Stimulated activated CD4-positive, alpha-beta T cell treated with anti-CD3 and anti-CD28 coated beads, Interleukin-2, amount 100 ng/mL, for 24 hours (primary cell): ENCODE results near the gene FARS2.
A peak's percentile ranks its signal among the peaks of the same experiment; 100 is the strongest.

ENCODE experiments used
- DNase-seq, 2 donors: peaks; one replicate each; pipeline ENCODE4 v3.0.0-alpha.2; 2020

Gene FARS2

DNA sequence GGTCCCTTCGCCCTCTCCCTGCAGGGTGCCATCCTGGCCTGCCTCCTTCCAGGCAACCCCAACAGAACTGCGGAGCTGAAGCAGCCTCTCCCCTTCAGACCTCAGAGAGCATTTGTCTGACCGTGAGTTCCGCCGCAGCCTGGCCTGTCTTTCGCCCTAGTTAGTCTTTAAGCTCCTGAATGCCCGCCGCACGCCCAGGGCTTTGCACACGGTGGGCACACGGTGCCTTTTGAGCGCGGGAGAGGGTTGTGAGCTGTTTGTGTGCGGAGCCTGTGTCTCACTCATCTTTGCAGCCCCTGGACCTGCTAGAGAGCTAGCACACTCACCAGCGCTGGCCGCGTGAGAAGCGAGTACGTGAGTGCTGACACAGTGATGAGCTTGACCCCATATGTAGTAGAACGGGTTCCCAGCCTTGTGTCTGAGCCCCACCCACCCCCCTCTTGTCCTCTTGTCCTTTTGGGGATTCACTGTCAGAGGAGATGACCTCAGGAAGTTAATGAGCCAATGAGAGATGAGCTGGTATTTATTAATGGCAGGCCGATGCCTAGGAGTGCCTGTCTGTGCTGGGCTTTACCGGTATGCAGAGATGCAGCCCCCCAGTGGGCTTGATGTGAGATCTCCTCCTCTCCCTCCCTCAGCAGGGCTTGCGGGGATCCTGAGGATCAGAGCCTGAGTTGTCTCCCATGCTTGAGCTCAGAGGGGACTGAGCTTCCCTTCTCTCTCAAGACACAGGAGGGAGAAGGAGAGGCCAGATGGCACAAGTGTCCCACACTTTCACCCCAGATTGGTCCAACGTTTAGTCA is 249.2 kb downstream of the FARS2 start:
- no peak for DNase-seq

DNA sequence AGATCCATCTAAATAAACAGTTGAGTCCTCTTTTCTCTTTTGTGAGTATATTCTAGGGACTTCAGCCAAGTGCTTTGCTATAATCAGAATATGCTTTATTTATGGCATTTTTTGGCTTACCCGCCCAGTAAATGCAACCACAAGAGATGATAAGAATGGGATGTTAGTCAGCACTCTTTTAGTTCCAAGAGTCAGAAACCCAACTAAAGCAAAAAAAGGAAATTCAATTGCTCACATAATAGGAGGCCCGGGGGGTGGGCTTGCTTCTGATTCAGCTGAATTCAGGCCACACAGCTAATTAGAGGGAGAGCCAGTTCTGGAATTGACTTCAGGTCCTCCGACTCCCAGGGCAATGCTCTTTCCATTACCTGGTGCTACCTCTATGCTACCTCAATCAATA is 250.6 kb downstream of the FARS2 start:
- no peak for DNase-seq

DNA sequence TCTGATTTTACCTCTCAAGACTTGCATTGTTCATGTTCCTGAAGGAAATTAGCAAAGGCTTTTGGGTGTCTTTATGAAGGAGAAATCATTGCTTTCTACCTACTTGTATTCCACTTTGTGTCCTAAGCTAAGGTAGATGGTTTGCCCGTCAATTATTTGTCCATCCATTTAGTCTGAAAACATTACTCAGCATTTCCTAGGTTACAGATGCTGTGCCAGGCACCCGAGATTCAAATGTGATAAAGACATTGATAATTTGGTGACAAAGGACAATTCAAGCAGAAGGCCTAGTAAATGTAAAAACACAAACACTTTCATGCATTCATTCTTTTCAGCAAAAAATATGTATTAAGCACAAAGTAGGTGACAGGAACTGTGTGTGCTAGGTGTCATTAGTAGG is 251.1 kb downstream of the FARS2 start:
- DNase-seq: no peak

DNA sequence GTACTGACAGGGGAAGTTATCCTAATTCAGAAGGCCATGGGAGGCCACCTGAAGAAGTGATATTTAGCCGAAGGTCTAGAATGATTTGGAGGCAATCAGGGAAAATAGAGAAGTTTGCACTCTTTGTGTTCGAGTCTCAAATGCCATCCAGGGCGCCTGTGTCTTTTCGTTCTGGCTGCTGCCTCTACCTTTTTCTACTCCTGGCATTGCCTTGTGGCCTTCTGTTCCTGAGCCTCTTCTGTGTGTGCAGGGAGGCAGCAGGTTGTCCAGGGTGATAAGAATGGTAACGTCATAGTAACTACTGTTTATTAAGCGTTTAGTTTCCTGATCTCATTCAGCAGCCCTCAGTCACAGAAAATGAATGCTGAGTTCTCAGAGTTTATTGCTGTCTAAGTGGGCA is 252.1 kb downstream of the FARS2 start:
- no peak for DNase-seq

DNA sequence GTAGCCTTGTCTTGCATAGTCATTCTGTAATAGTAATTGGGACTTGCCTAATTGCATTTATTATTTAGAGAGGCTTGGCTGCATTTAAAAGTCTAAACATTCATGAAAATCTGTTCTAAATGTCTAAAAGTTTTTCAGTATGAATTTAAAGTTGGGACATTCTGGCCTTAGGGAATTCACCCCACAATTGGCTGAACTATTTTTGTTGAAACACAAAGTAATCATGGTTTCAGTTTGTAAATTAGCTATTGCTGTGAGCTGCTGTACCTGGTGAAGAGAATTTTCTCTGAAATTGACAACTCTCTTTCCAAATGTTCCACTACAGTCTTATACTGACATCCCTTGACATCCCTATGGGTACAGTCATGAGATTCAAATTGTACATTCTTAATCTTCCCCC is 253.0 kb downstream of the FARS2 start:
- no peak for DNase-seq

DNA sequence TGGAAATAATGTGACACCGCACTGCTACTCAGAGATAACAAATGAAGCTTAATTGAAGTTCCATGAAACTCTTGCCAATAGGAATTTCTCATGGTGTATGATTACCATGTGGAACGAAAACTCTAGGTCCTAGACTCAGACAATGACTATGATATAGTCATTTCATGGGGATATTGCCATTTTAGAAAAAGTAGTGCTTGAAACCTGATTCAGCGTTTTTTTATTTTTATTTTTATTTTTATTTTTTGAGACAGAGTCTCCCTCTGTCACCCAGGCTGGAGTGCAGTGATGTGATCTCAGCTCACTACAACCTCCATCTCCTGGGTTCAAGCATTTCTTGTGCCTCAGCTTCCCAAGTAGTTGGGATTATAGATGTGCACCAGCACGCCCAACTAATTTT is 253.9 kb downstream of the FARS2 start:
- no peak for DNase-seq

DNA sequence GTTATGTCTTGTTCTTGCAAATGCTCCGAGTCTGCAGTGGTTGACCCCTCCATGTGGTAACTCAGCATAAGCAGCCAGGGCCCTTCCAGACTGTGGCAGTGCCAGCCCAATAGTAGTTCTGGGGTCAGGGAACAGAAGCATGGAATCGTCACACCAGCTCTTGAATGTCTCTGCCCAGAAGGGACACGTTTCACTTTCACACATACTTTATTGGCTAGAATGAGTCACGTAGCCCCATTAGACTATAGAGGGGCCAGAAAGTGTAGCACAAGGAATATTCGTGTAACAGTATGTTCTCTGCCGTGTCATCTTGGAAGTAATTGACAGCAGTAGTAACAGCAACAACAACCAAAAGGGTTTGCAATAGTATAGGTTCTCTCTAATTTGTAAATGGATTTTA is 254.7 kb downstream of the FARS2 start:
- DNase-seq: no peak

DNA sequence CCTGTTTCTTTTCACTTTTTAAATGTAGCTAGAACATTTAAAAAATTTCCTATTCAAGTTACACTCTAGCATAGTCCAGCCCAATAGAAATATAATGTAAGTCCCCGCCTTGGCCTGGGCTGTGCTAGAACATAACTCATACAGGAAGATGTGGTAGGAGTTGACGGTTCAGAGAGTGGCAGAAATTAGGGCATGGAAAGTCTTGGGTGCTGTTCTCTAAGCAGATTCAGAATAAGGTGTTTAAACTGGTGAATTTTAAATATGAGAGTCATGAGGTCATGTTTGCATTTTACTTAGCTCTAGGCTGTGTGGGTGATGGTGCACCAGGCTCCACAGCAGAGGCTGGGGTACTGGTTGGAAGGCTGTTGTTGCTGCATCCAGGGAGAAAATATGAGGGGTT is 256.5 kb downstream of the FARS2 start:
- DNase-seq: peak; percentile 39 to 44

DNA sequence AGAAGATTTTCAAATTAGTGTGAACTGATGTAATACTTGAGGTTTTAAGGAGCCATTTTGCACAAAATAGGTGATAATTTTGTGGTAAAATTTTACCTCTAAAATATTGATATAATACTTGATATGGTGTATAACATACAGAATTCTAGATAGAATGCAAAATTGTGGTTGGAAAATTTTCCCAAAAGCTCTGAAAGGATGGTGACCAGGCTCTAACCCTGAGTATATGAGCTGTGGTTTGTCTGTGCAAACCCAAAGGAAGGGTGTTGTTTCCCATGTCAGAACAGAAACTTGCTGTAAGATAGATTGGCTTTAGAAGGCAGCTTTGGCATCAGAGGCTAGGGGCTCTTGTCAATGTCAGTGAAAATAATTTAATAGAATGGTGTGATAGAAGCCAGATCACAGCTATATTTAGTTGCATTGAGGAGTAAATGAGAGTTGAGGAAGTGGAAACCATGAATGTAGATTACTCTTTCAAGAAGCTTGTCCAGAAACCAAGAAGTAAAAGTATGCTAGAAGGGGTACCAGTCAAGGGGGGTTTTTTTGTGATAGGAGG is 257.7 kb downstream of the FARS2 start:
- no peak for DNase-seq

DNA sequence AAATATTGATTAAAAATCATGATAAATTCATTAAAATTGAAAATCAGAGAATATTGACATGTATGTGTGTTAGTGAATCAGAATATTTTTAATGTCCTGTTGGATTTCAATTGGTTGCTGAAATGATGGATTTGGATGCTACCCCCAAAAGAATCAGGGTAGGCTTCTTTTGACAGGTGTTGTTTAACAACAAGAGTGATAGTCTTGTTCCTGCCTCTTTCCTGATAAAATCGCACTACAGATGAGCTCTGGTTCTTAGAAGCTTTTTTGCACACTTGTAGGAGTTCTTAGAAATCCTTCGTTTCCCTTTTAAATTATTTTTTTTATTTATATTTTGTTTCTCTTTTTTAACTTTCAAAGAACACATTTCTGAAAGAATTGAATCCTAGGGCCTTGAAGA is 259.5 kb downstream of the FARS2 start:
- no peak for DNase-seq

DNA sequence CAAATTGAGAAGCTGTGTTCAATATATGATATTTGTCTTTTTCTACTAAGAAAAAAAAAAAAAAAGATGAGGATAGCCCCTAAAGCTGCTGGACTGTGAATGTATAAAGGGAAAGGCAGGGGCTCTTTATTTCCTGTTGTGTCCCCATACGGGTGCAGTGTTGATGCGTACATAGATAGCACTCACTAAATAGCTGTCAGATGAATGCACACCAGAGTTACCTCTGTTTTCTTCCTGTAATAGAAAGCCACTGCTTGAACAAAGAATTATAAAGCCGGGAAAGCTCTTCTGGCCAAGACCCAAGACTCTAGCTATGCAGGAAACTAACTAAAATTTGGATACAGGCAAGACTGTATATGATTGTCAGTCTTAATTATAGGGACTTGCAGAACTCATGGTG is 260.0 kb downstream of the FARS2 start:
- no peak for DNase-seq

DNA sequence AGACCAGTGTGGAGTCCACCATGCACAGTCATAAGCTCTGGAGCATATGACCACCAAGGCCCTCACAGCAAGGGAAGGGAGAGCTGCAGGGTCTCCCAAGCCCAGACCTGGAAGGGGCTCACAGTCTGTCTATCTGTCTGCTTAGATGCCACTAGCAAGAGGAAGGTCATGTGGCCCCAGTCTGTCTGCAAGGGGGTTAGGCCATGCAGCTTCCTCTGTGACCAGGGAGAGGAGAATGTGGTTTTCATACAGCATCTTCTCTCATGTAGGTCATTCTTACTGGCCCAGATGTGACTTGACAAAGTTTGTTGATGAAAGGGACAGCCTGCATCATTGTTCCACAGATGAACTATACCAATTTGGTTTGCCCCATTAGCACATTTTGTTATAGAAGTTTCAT is 260.8 kb downstream of the FARS2 start:
- no peak for DNase-seq

DNA sequence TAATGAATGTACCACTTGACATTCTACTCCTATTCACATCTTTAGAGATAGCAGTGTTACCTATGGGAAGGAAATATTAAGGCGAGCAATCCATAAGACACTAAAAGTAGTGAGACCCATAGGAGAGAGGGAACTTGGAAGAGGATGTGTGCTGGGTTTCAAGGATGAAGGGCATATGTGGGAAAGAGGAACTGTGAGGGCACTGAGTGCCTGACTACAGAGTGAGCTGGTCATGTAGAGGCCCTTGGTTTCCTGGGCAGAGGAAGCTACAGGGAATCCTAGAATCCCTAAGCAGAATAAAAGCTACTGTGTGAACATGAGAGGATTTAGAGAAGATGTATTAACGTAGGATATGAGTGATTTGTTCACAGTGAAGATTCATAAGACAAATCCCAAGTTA is 262.8 kb downstream of the FARS2 start:
- no peak for DNase-seq

DNA sequence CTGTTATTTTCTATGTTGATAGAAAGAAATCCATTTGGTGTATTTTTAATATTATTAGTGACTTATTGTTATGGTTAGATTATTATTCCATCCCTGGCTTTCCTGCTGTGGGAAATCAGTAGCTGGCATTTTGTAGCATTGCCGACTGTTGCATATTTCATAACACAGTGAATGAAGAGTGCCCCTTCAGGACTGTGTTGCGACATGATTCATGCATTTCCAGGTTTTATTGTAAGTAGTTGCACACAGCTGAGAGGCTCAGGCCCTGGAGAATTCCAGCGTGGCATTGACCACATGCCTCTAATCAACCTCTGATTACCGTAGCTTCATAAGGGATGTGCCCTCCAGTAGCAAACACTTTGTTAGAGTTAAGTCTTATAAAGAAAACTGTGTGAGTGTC is 263.9 kb downstream of the FARS2 start:
- no peak for DNase-seq

DNA sequence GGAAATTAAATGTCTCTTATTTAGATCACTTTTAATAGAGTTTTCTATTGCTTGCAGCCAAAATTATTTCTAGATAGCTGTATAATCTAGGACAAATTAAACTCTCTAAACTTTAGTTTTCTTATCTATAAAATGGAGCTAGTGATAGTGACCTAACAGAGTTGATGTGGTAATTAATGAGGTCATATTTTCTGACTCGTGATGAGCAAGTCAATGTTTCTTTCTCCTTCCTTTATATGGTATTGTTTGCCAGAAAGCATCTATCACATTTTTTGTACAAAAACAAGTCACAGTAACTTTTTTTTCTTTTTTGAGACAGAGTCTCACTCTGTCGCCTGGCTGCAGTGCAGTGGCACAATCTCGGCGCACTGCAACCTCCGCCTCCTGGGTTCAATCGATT is 267.7 kb downstream of the FARS2 start:
- no peak for DNase-seq

DNA sequence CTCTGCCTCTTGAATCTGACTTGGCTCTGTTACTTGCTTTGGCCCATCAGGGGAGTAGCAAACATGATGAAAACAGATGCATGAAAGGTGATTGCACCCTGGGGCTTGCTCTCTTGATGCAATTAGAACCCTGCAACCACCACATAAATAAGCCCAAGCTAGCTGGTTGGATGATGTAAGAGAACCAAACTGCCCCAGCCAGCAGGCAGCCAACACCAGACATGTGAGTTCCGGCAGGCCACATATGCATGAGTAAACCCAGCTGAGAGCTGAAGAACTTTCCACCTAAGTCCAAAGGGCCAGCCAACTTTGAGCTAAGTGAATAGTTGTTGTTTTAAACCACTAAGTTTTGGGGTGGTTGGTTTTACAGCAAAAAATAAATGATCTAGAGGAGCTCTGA is 268.4 kb downstream of the FARS2 start:
- no peak for DNase-seq

DNA sequence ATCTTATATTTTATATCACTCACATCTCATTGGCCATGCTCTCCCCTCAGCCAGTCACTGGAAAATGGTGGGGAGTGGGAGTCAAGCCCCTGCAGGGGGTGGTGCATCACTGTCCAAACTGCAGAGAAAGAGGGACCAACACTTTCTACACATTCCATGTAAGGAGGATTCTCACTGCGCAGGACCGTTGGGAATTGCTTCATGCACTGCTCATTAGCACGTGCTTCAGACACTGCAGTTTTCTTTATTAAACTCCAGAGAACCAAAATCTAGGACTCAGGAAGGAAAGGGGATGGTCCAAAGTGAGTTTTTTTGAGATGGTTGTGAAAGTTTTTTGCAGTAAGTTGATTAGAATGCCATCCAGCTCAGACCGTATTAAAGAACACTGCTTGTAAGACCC is 269.8 kb downstream of the FARS2 start:
- no peak for DNase-seq

DNA sequence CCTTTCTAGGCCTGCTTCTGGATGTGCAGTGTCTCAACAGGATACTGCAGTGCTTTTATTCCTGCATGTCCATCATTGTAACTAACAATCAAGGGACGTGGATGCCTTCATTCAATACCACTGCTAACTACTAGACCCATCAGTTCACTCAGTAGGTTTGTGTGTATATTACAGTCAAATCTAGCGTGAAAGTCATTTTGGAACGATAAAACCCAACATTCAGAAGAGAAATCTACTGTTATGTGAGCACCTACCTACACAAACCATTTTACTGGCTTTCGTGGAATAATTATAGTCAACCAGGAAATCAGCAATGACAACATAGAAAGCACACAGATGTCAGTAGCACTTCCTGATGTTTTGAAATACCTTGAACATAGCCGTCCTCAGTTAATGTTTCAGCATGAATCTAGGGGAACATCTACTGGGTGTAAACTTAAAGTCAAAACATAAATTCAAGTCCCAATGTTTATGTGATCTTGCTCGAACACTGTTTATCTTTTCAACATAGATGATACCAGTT is 270.6 kb downstream of the FARS2 start:
- no peak for DNase-seq

DNA sequence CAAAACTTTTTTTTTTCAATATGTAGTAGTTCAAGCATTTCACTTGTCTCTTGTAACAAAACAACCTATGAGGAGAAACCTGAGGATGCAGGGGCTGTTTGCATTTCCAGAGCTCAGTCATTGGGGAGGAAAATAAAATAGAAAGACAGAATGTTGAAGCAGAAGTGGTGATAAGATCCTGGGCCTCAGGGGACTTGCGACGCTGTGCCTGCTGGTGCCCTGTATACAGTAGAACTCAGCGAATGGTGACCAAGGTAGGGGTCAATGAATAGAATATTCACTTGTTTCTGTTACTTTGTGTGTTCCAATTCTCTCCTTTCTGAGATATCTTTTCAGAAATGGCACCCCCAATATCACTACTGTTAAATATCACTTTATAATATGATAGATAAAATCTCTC is 271.6 kb downstream of the FARS2 start:
- no peak for DNase-seq

DNA sequence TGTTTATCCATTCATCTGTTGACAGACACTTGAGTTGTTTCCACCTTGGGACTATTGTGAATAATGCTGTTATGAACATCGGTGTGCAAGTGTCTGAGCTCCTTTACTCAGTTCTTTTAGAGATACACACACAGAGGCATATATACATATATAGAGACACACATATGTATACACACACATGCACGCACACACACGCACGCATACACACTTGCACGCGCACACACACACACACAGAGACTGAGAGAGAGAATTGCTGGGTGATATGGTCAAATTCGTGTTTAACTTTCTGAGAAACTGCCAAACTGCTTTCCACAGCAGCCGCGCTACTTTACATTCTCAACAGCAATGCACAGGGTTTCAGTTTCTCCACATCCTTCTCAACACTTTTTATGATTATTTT is 273.3 kb downstream of the FARS2 start:
- no peak for DNase-seq

DNA sequence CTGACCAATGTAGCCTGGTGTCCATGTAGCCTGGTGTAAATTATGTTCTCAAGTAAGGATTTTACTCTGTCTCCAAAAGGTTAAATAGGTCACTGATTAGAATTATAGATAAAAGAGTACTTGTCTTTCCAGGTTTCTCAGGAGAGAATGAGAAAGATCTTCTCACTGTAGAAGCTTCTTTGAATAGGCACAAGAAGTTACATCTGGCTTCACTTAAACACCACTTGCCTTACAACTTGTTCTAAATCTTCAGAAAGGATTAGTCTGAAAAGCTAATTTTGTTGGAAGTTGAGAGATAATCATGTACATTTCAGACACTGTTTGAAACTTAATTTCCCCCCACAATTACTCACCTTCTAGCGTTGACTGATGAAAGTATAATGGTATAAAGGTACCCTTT is 275.3 kb downstream of the FARS2 start:
- DNase-seq: no peak

DNA sequence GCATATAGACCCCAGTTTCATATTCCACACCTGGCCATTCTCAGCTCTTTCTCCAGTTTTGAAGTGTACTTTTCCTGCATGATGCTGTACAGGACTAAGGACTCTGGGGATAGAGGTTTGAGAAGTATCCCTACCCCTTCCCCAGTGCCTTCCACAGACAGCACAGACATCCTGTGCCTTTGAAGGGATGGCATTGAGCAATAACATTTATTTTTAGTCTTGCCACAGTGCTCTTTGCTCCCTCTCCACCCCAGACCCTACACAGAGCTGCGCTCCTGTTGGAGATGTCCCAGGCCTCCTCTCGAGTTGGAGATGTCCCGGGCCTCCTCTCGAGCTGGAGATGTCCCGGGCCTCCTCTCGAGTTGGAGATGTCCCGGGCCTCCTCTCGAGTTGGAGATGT is 275.8 kb downstream of the FARS2 start:
- DNase-seq: no peak

DNA sequence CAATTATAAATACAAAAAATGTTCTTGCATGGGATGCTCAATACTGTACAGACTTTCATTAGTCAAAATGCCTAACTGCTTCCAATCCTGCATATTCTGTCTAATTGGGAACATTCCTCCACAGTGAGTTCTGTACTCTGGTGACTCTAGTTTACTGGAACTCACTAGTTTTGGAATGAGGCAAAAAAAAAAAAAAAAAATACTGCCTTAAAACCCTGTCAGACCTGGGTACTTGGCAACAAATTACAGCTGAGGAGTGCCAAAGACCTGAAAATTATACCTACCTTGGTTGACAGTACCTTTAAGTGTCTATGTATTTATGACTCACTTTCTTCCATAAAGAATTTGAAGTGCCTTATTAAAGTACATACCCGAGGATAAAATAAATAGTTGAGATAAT is 276.7 kb downstream of the FARS2 start:
- DNase-seq: no peak

DNA sequence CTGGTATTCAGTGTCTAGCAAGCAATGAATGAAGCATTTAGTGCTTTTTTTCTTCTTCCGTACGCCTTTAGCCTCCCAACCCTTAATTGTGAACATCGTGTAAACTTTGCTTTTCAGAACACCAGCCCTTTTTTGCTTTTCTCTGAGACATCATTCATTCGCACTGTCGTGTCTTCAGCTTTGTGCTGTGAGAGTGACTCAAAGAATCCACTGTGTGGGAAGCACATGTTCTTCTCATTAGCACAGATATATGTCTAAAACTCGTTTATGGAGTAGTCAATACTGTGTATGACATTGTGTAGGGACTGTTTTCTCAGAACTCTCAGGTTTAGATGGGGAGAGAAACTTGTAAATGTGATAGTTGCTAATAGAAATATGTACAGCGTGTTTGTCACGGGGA is 279.1 kb downstream of the FARS2 start:
- DNase-seq: no peak

DNA sequence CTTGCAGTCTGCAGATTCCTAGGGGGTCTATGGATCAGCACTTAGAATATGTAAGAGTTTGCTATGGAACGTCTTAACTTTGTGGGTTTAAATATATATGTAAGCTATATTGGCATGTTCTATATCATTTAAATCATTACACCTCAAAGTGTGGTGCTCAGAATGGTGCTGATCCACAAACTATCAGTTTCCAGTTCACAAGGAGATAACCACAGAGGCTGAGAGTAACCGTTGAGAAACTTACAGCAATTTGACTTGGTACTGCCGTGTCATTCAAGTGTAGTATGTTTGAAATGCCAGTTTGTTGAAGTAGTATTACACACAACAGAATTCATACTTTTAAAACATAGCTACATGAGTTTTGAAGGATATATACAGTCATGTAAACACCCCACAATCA is 279.7 kb downstream of the FARS2 start:
- no peak for DNase-seq
